OCI-LY3 (cell line): ENCODE data around the gene SHD.

Experiments
- H2AFZ ChIP-seq: fragments of 200-600, 300-600 bp; shearing (Covaris generic); 2 replicates; pipeline ENCODE4 v1.6.0; 2014; ENCODE audit warnings: antibody characterized with exemption, low read depth, low read length
- H3K27ac ChIP-seq: fragments of 200-600, 300-600 bp; sonication (generic); 2 replicates; pipeline ENCODE4 v1.5.1; 2014; ENCODE audit warnings: mild to moderate bottlenecking, low read length, moderate library complexity, mixed read lengths
- H3K27me3 ChIP-seq: fragments of 200-600, 300-600 bp; sonication (generic); 2 replicates; pipeline ENCODE4 v1.6.1; 2014; ENCODE audit warnings: low read depth, low read length, mixed read lengths
- H3K36me3 ChIP-seq: fragments of 200-600, 300-600 bp; sonication (generic); replicated peaks from 2 replicates; pipeline ENCODE3; 2014; ENCODE audit warnings: low read depth, low read length, mixed read lengths
- H3K4me1 ChIP-seq: fragments of 300-600, 200-600 bp; sonication (generic); 2 replicates; pipeline ENCODE4 v1.6.1; 2014; ENCODE audit warnings: low read length, mixed read lengths
- H3K4me2 ChIP-seq: fragments of 200-600, 300-600 bp; sonication (generic); 2 replicates; pipeline ENCODE4 v1.6.1; 2014; ENCODE audit warnings: low read length, mixed read lengths
- H3K4me3 ChIP-seq: fragments of 300-600, 200-600 bp; sonication (generic); 2 replicates; pipeline ENCODE4 v1.5.1; 2014; ENCODE audit warnings: antibody characterized with exemption, mild to moderate bottlenecking, low read length, moderate library complexity
- H3K79me2 ChIP-seq: fragments of 300-600, 200-600 bp; shearing (Covaris generic); 2 replicates; pipeline ENCODE4 v1.6.1; 2014; ENCODE audit warnings: mild to moderate bottlenecking, low read length, mixed read lengths
- H3K9ac ChIP-seq: fragments of 300-600, 200-600 bp; shearing (Covaris generic); 2 replicates; pipeline ENCODE4 v1.6.0; 2014; ENCODE audit warnings: mild to moderate bottlenecking, low read length, moderate library complexity
- H3K9me3 ChIP-seq: fragments of 200-600, 300-600 bp; shearing (Covaris generic); 2 replicates; pipeline ENCODE4 v1.6.1; 2014; ENCODE audit warnings: low read length, mixed read lengths; ENCODE audit not compliant: insufficient read depth
- H4K20me1 ChIP-seq: fragments of 200-600, 300-600 bp; sonication (generic); 2 replicates; pipeline ENCODE4 v1.6.1; 2016; ENCODE audit warnings: low read length, mixed read lengths; ENCODE audit not compliant: insufficient read depth
- EZH2phosphoT487 ChIP-seq: fragments of 200-600 bp; shearing (Covaris generic); IDR thresholded peaks from 2 replicates; pipeline ENCODE4 v1.6.1; 2018; ENCODE audit warnings: antibody characterized with exemption, mixed run types, low read depth
- TF ChIP-seq, protein P1 (sequence below): fragments of 200-600, 300-600 bp; sonication (generic); IDR thresholded peaks from 2 replicates; pipeline ENCODE4 v1.5.1; 2014; ENCODE audit warnings: antibody characterized with exemption, low read length, low read depth

Gene SHD

DNA sequence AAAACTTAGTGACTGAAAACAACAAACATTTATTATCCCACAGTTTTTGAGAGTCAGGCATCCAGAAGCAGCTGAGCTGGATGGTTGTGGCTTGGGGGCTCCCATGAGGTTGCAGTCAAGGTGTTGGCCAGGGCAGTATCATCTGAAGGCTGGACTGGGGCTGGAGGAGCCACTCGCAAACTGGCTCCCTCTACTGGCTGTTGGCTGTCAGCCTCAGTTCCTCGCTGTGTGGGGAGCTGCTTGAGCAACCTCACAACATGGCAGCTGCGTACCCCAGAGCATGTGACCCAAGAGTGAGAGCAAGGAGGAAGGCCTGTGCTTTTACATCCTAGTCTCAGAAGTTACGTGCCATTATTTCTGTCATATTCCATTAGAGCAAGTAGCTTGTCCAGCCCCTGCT lies 22.5 kb upstream of the SHD start:
- Histone ChIP-seq H3K36me3 (peaks cover 38% of the 10 kb centered on the region), H3K4me1 (peaks cover 6% of the 10 kb centered on the region), H3K9ac (no peak overlapping the region), H2AFZ (no peak overlapping the region), H3K79me2 (no peaks in the 10 kb centered on the region), H4K20me1 (no peaks in the 10 kb centered on the region), H3K27me3 (no peaks in the 10 kb centered on the region), H3K4me2 (no peak overlapping the region), H3K9me3 (0 out of 2 replicates have a peak, but pooled peaks cover 4% of the 10 kb centered on the region), H3K4me3 (no peak overlapping the region), H3K27ac (no peak overlapping the region)
- TF ChIP-seq EZH2phosphoT487: no peak
- TF ChIP-seq, protein P1, sequence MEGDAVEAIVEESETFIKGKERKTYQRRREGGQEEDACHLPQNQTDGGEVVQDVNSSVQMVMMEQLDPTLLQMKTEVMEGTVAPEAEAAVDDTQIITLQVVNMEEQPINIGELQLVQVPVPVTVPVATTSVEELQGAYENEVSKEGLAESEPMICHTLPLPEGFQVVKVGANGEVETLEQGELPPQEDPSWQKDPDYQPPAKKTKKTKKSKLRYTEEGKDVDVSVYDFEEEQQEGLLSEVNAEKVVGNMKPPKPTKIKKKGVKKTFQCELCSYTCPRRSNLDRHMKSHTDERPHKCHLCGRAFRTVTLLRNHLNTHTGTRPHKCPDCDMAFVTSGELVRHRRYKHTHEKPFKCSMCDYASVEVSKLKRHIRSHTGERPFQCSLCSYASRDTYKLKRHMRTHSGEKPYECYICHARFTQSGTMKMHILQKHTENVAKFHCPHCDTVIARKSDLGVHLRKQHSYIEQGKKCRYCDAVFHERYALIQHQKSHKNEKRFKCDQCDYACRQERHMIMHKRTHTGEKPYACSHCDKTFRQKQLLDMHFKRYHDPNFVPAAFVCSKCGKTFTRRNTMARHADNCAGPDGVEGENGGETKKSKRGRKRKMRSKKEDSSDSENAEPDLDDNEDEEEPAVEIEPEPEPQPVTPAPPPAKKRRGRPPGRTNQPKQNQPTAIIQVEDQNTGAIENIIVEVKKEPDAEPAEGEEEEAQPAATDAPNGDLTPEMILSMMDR: peak; percentile 20; the same call in 1 of the 2 replicates

GRCh38 chr19:4257025-4257424 lies 22.0 kb upstream of the SHD start:
- TF ChIP-seq, protein P1: no peak
- TF ChIP-seq EZH2phosphoT487: no peak

GRCh38 chr19:4258181-4258580 lies 20.9 kb upstream of the SHD start:
- Histone ChIP-seq H3K4me2 (no peak overlapping the region), H3K27me3 (no peaks in the 10 kb centered on the region), H3K4me3 (no peak overlapping the region), H4K20me1 (no peaks in the 10 kb centered on the region), H3K9me3 (0 out of 2 replicates have a peak, but pooled peaks cover 4% of the 10 kb centered on the region), H3K27ac (no peak overlapping the region), H3K79me2 (no peaks in the 10 kb centered on the region), H3K4me1 (peaks cover 6% of the 10 kb centered on the region), H3K9ac (no peak overlapping the region), H2AFZ (no peak overlapping the region), H3K36me3 (peaks cover 32% of the 10 kb centered on the region)
- TF ChIP-seq, protein P1: no peak
- TF ChIP-seq EZH2phosphoT487: no peak

More at GRCh38 chr19:4257025-4257424, 22.0 kb upstream of the SHD start:
- no peak overlapping the region for H3K4me2 ChIP-seq
- H3K9ac ChIP-seq: no peak overlapping the region
- 0 out of 2 replicates have a peak, but pooled peaks cover 4% of the 10 kb centered on the region for H3K9me3 ChIP-seq
- no peaks in the 10 kb centered on the region for H3K27me3 ChIP-seq
- H3K79me2 ChIP-seq: no peaks in the 10 kb centered on the region
- no peak overlapping the region for H3K27ac ChIP-seq
- H3K4me3 ChIP-seq: no peak overlapping the region
- H3K4me1 ChIP-seq: peaks cover 6% of the 10 kb centered on the region
- H4K20me1 ChIP-seq: no peaks in the 10 kb centered on the region
- H3K36me3 ChIP-seq: peaks cover 37% of the 10 kb centered on the region
- H2AFZ ChIP-seq: no peak overlapping the region

DNA sequence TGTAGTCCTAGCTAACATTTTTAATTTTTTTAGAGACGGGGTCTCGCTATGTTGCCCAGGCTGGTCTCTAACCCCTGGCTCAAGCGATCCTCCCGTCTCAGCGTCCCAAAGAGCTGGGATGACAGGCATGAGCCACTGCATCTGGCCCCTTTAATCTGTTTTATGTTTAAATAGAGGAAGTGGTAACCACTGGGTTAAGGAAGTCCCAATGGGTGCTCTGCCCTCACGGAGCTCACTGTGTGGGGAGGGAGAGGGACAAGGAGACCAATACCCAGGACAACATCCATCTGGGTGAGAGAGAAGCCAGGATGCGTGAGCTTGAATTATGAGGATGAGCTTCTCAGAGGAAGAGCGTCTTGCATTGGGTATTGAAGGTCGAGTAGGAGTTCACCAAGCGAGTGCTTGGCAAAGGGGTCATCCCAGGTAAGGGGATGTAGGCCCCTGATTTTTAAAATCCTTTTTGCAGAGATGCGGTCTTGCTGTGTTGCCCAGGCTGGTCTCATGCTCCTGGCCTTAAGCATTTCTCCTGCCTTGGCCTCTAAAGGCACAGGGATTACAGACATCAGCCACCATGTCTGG lies 18.4 kb upstream of the SHD start:
- H4K20me1 ChIP-seq: no peaks in the 10 kb centered on the region
- peaks cover 23% of the 10 kb centered on the region for H3K36me3 ChIP-seq
- H3K4me2 ChIP-seq: no peak overlapping the region
- H3K27me3 ChIP-seq: no peaks in the 10 kb centered on the region
- 0 out of 2 replicates have a peak, but pooled peaks cover 4% of the 10 kb centered on the region for H3K9me3 ChIP-seq
- TF ChIP-seq, protein P1: no peak
- TF ChIP-seq EZH2phosphoT487: no peak
- H2AFZ ChIP-seq: no peak overlapping the region
- H3K27ac ChIP-seq: no peak overlapping the region
- H3K4me1 ChIP-seq: peaks cover 6% of the 10 kb centered on the region
- no peak overlapping the region for H3K9ac ChIP-seq
- no peaks in the 10 kb centered on the region for H3K79me2 ChIP-seq
- H3K4me3 ChIP-seq: no peak overlapping the region
